Osteocyte (in vitro differentiated cells): ENCODE measurements around the gene EIF1. TPM values are rescaled to one million over a fixed set of nuclear protein-coding genes. Genes with fewer than 3 reads are reported as not detected.

Experiments used
- DNase-seq: peaks from one replicate; pipeline ENCODE4 v3.0.0; 2021; ENCODE audit warnings: mixed read lengths; ENCODE audit not compliant: unreplicated experiment; ENCODE audit errors: extremely low spot score
- H3K27ac Mint-ChIP-seq: one replicate; pipeline ENCODE4 v1.8.0; 2021; ENCODE audit warnings: mild to moderate bottlenecking, mixed read lengths; ENCODE audit not compliant: unreplicated experiment
- H3K27me3 Mint-ChIP-seq: one replicate; pipeline ENCODE4 v1.8.0; 2021; ENCODE audit warnings: mixed read lengths; ENCODE audit not compliant: unreplicated experiment
- H3K36me3 Mint-ChIP-seq: one replicate; pipeline ENCODE4 v1.8.0; 2021; ENCODE audit warnings: mixed read lengths; ENCODE audit not compliant: unreplicated experiment
- H3K4me1 Mint-ChIP-seq: one replicate; pipeline ENCODE4 v1.8.0; 2021; ENCODE audit warnings: mixed read lengths; ENCODE audit not compliant: unreplicated experiment
- H3K4me3 Mint-ChIP-seq: one replicate; pipeline ENCODE4 v1.8.0; 2021; ENCODE audit warnings: mild to moderate bottlenecking, moderate library complexity, mixed read lengths; ENCODE audit not compliant: unreplicated experiment
- H3K9me3 Mint-ChIP-seq: one replicate; pipeline ENCODE4 v1.8.0; 2021; ENCODE audit warnings: mixed read lengths; ENCODE audit not compliant: unreplicated experiment
- total RNA-seq: library from RNA; stranded (reverse); gene quantifications from 2 replicates; pipeline ENCODE4 v1.2.1, GENCODE V29; 2021
- TF ChIP-seq, protein P1 (sequence below): fragments of 200-600 bp; sonication (generic); IDR thresholded peaks from 2 replicates; pipeline ENCODE4 v1.5.0; 2021; ENCODE audit warnings: antibody characterized with exemption, mild to moderate bottlenecking, moderate library complexity

EIF1 gene
- total RNA-seq, 1 donor from 2014 or later = 1,057 TPM

DNA sequence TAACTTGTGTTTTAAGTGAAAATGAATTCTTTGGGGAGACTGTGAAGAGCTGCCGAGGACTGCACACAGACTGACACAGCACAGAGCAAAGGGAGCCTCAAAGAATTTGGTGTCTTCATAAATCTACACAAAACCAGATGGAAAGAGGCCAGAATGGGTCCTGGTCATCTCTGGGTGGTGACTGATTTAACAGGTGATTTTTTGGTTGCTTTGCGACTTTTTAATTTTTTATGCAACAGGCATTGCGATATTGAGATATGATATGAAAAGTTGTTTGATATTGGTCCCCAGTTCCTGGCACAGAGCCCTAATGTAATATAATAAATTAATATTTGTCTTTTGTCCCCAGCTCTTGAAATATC lies 12.6 kb upstream of the EIF1 start:
- H3K4me1 Mint-ChIP-seq = peaks cover 16% of the 10 kb centered on the region
- no peak for DNase-seq
- H3K4me3 Mint-ChIP-seq = no peak overlapping the region
- peaks cover 2% of the 10 kb centered on the region for H3K27me3 Mint-ChIP-seq
- no peaks in the 10 kb centered on the region for H3K9me3 Mint-ChIP-seq
- H3K36me3 Mint-ChIP-seq = no peaks in the 10 kb centered on the region
- no peak overlapping the region for H3K27ac Mint-ChIP-seq
- TF ChIP-seq, protein P1, sequence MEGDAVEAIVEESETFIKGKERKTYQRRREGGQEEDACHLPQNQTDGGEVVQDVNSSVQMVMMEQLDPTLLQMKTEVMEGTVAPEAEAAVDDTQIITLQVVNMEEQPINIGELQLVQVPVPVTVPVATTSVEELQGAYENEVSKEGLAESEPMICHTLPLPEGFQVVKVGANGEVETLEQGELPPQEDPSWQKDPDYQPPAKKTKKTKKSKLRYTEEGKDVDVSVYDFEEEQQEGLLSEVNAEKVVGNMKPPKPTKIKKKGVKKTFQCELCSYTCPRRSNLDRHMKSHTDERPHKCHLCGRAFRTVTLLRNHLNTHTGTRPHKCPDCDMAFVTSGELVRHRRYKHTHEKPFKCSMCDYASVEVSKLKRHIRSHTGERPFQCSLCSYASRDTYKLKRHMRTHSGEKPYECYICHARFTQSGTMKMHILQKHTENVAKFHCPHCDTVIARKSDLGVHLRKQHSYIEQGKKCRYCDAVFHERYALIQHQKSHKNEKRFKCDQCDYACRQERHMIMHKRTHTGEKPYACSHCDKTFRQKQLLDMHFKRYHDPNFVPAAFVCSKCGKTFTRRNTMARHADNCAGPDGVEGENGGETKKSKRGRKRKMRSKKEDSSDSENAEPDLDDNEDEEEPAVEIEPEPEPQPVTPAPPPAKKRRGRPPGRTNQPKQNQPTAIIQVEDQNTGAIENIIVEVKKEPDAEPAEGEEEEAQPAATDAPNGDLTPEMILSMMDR = no peak

DNA sequence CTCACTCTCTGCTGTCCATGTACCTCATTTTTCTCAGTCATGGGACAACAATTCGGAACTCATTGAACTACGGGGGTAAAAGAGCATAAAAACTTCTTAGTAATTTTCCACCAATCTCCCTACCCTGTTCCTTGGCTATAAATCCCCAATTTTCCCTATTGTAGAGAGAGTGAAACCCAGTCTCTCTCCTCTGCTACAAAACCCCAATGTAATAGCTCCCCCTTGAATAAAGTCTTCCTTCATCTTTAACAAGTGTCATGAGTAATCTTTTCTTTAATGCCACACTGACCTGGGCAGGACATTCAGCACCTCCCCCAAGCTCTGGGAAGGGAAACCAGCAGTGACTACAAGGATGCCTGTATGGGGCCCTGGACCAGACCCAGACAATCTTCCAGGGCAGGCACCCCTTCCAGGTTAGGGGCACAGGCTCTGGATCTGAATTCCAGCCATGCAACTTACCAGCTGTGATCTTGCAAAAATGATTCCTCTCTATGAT lies 10.2 kb upstream of the EIF1 start:
- TF ChIP-seq, protein P1 = no peak
- Mint-ChIP-seq H3K27ac (peak overlapping the region; percentile 75), H3K4me3 (no peak overlapping the region), H3K27me3 (peaks cover 2% of the 10 kb centered on the region), H3K9me3 (no peaks in the 10 kb centered on the region), H3K36me3 (no peaks in the 10 kb centered on the region), H3K4me1 (peaks cover 16% of the 10 kb centered on the region)
- DNase-seq = no peak

DNA sequence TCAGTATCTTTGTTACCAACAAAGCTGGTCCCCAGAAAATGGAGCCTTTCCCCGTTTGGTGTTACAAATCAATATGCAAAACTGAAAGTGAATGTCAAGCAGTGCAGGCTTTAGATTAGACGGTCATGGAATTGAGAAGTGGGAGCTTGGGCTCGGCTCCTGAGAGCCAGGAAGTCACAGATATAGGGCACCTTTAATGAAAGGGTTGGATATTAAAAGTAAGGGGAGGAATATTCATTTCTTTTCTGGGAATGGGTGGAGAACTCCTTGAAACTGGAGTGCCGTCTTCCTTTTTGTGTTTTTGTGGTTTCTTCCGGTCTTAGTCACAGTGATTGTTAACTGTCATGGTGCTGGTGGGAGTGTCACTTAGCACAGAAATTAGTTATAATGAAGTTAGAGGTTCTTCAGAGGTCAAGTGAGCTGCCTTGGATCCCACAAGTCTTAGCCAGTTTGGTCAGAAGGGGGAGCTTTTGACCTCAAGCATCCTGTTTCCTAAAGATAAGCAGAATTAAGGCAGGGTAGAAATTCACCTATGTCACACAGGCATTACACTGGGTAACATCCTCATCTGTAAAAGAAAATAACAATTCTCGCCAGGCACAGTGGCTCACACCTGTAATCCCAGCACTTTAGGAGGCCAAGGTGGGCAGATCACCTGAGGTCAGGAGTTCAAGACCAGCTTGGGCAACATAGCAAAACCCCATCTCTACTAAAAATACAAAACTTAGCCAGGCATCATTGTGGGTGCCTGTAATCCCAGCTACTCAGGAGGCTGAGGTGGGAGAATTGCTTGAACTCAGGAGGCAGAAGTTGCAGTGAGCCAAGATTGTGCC lies 9.6 kb upstream of the EIF1 start:
- DNase-seq = no peak
- Mint-ChIP-seq H3K4me3 (no peak overlapping the region), H3K27me3 (peaks cover 8% of the 10 kb centered on the region), H3K9me3 (no peaks in the 10 kb centered on the region), H3K4me1 (peaks cover 16% of the 10 kb centered on the region), H3K36me3 (no peaks in the 10 kb centered on the region), H3K27ac (peak overlapping the region; percentile 75)
- TF ChIP-seq, protein P1 = no peak

DNA sequence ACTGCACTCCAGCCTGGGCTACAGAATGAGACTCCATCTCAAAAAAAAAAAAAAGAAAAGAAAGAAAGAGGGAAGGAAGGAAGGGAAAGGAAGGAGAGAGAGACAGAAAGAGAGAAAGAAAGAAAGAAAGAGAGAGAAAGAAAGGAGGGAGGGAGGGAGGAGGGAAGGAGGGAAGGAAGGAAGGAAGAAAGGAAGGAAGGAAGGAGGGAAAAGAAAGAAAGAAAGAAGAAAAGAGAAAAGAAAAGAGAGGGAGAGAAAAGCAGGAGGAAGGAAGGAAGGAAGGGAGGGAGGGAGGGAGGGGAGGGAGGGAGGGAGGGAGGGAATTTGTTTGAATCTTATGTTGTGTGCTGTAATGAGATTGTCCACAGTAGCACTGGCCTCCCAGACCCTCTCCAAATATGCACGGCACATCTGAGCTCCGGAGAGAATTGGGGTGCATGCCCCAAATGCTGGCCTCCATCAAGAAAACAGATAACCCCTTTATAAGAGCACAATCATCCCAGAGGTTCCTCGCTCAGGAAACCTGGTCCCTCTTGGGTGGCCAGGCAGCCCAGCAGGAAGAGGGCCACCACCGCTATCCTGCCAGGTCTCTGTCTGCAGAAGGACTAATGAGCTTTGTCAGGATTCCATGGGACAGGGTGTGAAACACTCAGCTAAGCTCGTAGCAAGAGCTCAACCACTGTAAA lies 8.8 kb upstream of the EIF1 start:
- DNase-seq = no peak
- Mint-ChIP-seq H3K27ac (no peak overlapping the region), H3K4me1 (peaks cover 16% of the 10 kb centered on the region), H3K9me3 (no peaks in the 10 kb centered on the region), H3K27me3 (peaks cover 10% of the 10 kb centered on the region), H3K4me3 (no peak overlapping the region), H3K36me3 (no peaks in the 10 kb centered on the region)
- TF ChIP-seq, protein P1 = no peak

DNA sequence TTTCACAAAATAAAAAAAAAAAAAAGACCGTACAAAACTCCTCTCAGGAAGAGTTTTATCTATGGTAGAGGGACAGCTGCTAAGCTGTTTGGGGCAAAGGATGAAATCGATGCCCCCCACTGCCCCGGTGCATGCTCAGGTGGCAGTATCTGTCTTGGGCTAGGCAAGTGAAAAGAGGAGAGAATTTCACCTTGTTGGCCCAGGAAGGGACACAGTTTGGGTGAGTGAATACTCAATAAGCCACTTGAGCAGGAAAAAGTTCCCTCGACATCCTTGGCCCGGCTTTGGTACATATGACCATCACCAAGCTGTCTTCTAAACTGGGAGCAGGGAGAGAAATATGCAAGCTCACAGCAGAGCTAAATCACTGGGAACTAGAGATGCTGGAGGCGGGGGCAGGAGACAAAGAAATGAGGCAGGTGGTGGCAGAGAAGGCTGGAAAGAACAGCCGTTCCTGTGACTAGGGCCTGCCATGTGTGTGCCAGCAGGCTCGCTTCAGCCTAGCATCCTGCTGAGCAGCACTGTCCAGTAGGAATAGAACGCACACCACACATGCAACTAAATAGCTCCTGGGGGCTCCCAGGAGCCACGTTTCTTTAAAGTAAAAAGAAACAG lies 8.2 kb upstream of the EIF1 start:
- no peaks in the 10 kb centered on the region for H3K36me3 Mint-ChIP-seq
- TF ChIP-seq, protein P1 = no peak
- H3K27ac Mint-ChIP-seq = no peak overlapping the region
- H3K9me3 Mint-ChIP-seq = no peaks in the 10 kb centered on the region
- peaks cover 10% of the 10 kb centered on the region for H3K27me3 Mint-ChIP-seq
- no peak overlapping the region for H3K4me3 Mint-ChIP-seq
- DNase-seq = no peak
- H3K4me1 Mint-ChIP-seq = peaks cover 16% of the 10 kb centered on the region
